ENCODE results near the gene BRD9.

BRD9 gene

DNA sequence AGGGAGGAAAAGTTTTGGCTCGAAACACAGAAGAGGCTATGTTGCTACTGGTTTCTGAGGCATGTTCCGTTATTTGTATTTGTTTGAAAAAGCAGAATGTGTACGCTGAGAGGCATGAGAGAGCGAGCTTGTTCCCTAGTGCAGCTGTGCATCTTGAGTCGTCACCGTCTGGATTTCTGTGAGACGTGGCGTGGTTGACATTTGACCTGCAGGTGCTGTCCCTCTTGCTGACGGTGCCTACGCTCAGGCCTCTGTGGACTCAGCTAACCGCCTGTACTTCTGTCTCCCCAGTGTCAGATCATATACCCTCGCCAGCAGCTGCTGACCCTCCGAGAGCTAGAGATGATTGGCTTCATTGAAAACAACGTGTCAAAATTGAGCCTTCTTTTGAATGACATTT, 21.6 kb upstream of the BRD9 start:
- TF ChIP-seq SIN3A (IDR thresholded peaks at IDR 0.05; ENCODE audit: borderline replicate concordance, insufficient read depth, low read length) (no peak), FOXP2 (optimal IDR thresholded peaks at IDR 0.05; ENCODE audit: borderline replicate concordance, extremely low read depth, extremely low read length, insufficient read depth) (no peak), POLR2AphosphoS5 (IDR thresholded peaks at IDR 0.05; ENCODE audit: low read depth, low read length) (no peak), TAF1 (IDR thresholded peaks at IDR 0.05; ENCODE audit: borderline replicate concordance, insufficient read depth, low read length) (no peak)
- TF ChIP-seq, protein P1, sequence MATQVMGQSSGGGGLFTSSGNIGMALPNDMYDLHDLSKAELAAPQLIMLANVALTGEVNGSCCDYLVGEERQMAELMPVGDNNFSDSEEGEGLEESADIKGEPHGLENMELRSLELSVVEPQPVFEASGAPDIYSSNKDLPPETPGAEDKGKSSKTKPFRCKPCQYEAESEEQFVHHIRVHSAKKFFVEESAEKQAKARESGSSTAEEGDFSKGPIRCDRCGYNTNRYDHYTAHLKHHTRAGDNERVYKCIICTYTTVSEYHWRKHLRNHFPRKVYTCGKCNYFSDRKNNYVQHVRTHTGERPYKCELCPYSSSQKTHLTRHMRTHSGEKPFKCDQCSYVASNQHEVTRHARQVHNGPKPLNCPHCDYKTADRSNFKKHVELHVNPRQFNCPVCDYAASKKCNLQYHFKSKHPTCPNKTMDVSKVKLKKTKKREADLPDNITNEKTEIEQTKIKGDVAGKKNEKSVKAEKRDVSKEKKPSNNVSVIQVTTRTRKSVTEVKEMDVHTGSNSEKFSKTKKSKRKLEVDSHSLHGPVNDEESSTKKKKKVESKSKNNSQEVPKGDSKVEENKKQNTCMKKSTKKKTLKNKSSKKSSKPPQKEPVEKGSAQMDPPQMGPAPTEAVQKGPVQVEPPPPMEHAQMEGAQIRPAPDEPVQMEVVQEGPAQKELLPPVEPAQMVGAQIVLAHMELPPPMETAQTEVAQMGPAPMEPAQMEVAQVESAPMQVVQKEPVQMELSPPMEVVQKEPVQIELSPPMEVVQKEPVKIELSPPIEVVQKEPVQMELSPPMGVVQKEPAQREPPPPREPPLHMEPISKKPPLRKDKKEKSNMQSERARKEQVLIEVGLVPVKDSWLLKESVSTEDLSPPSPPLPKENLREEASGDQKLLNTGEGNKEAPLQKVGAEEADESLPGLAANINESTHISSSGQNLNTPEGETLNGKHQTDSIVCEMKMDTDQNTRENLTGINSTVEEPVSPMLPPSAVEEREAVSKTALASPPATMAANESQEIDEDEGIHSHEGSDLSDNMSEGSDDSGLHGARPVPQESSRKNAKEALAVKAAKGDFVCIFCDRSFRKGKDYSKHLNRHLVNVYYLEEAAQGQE (IDR thresholded peaks at IDR 0.05; ENCODE audit: insufficient read depth in 1 of 2, low read depth in 2 of 2, low read length in 2 of 2) = no peak

DNA sequence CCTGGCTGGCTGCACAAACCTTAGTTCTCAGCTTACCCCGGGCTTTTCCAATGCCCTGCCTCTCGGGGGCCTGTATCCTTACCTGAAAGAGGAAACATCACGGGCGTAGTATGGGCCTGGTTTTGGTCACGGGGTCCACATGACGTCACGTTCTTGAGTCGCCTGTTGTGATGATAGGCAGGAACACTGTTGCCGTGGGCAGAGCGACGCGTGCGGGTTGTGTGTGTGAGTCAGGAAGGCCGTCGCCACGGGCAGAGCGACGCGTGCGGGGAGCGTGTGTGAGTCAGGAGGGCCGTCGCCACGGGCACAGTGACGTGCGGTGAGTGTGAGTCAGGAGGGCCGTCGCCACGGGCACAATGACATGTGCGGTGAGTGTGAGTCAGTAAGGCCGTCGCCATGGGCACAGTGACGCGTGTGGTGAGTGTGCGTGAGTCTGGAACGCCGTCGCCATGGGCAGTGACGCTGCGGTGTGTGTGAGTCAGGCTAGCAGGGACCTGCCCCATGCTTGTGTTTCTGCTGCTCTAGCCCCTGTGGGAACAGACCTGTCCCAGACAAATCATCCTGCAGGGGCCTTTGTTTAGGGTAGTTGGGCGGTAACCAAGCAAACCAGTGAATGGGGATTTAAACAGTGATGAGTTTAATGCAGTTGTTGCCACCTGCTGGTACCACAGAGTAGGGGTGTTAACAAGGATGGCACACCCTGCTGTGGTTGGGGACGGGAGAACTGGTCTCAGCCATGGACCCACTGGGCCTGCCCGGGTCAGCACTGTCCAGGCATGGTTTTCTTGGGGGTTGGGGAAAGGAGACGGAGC, 19.9 kb upstream of the BRD9 start:
- TF ChIP-seq POLR2AphosphoS5 (IDR thresholded peaks at IDR 0.05; ENCODE audit: low read depth, low read length) (no peak), TAF1 (IDR thresholded peaks at IDR 0.05; ENCODE audit: borderline replicate concordance, insufficient read depth, low read length) (no peak), SIN3A (IDR thresholded peaks at IDR 0.05; ENCODE audit: borderline replicate concordance, insufficient read depth, low read length) (no peak), FOXP2 (optimal IDR thresholded peaks at IDR 0.05; ENCODE audit: borderline replicate concordance, extremely low read depth, extremely low read length, insufficient read depth) (no peak)
- TF ChIP-seq, protein P1 (IDR thresholded peaks at IDR 0.05; ENCODE audit: insufficient read depth in 1 of 2, low read depth in 2 of 2, low read length in 2 of 2) = no peak

DNA sequence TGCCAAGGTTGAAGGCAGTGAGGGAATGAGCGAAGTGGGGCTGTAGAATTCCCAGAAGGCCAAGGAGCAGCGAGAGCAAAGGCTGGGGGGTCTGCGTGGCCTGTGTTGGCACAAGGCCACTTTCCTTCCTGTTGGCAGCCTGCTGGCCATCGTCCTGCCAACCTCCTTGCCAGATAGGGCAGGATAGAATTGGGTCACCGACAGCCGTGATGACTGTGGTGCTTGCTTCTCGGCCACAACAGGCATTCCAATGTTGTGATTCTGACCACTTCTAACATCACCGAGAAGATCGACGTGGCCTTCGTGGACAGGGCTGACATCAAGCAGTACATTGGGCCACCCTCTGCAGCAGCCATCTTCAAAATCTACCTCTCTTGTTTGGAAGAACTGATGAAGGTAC, 19.0 kb upstream of the BRD9 start:
- TF ChIP-seq TAF1 (IDR thresholded peaks at IDR 0.05; ENCODE audit: borderline replicate concordance, insufficient read depth, low read length) (no peak), POLR2AphosphoS5 (IDR thresholded peaks at IDR 0.05; ENCODE audit: low read depth, low read length) (no peak), FOXP2 (optimal IDR thresholded peaks at IDR 0.05; ENCODE audit: borderline replicate concordance, extremely low read depth, extremely low read length, insufficient read depth) (no peak)
- TF ChIP-seq, protein P1 (IDR thresholded peaks at IDR 0.05; ENCODE audit: insufficient read depth in 1 of 2, low read depth in 2 of 2, low read length in 2 of 2) = no peak

DNA sequence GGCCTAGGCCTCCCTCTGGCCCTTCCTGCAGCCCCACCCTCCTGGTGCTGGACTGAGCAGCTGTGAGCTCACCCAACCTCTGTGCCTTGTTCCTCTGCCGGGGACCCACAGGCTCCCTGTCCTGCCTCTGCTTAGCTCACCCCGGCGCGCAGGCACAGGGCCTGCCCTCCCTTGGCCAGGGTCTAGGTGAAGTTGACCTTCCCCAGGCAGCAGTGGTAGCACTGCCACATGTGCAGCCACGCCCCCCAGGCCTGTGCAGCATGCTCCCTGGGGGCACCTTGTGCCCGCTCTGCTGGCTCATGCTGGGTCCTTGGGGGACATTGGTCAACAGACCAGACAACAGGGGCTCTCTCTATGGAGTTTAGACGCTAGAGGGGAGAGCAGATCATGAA, 18.2 kb upstream of the BRD9 start:
- TF ChIP-seq SIN3A (IDR thresholded peaks at IDR 0.05; ENCODE audit: borderline replicate concordance, insufficient read depth, low read length) (no peak), POLR2AphosphoS5 (IDR thresholded peaks at IDR 0.05; ENCODE audit: low read depth, low read length) (no peak), FOXP2 (optimal IDR thresholded peaks at IDR 0.05; ENCODE audit: borderline replicate concordance, extremely low read depth, extremely low read length, insufficient read depth) (no peak), TAF1 (IDR thresholded peaks at IDR 0.05; ENCODE audit: borderline replicate concordance, insufficient read depth, low read length) (no peak)
- TF ChIP-seq, protein P1 (IDR thresholded peaks at IDR 0.05; ENCODE audit: insufficient read depth in 1 of 2, low read depth in 2 of 2, low read length in 2 of 2) = no peak

Data from PFSK-1 (cell line).